ENCODE results near the gene SPACA6. TPM values are rescaled to one million over a fixed set of nuclear protein-coding genes. Genes with fewer than 3 reads are reported as not detected.
A peak's percentile ranks its signal among the peaks of the same experiment; 100 is the strongest.

Gene SPACA6
- total and polyA plus RNA-seq, 9 of the 15 experiments (the other 6 are each of a cell fraction or from before 2014, with no cell fraction given) = 1.3 to 17.3 (median 6.2) TPM

GRCh38 chr19:51702825-51703574 lies 9.9 kb downstream of the SPACA6 start:
- intact Hi-C loops (cut with micrococcal nuclease) = loop anchor here (5.0 kb wide), 2 partner anchors 74 to 94 kb away; partner anchors contain the start of gene FPR3
- BruUV-seq (replicated peaks) = no TSS peak
- TF ChIP-seq, protein P1, sequence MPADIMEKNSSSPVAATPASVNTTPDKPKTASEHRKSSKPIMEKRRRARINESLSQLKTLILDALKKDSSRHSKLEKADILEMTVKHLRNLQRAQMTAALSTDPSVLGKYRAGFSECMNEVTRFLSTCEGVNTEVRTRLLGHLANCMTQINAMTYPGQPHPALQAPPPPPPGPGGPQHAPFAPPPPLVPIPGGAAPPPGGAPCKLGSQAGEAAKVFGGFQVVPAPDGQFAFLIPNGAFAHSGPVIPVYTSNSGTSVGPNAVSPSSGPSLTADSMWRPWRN (IDR thresholded peaks at IDR 0.05; ENCODE audit: low read depth) = no peak
- TF ChIP-seq ZNF124 (CRISPR knock-in tag; IDR thresholded peaks at IDR 0.05) (no peak), ZNF263 (CRISPR knock-in tag; IDR thresholded peaks at IDR 0.05; ENCODE audit: borderline replicate concordance) (peak; percentile 20), HEY1 (CRISPR knock-in tag; IDR thresholded peaks at IDR 0.05; ENCODE audit: borderline replicate concordance) (0 out of 2 replicates have a peak, but pooled peaks have one; percentile 17), TAF7 (tag; IDR thresholded peaks at IDR 0.05) (no peak), ZBTB7A (IDR thresholded peaks at IDR 0.05; ENCODE audit: borderline replicate concordance, control insufficient read depth, low read depth, low read length) (0 out of 2 replicates have a peak, but pooled peaks have one; percentile 10), FOXM1 (IDR thresholded peaks at IDR 0.05; ENCODE audit: low read depth) (no peak), FOXM1 (CRISPR knock-in tag; IDR thresholded peaks at IDR 0.05; ENCODE audit: low read depth) (no peak), ZNF431 (CRISPR knock-in tag; IDR thresholded peaks at IDR 0.05) (no peak), MIER1 (IDR thresholded peaks at IDR 0.05; ENCODE audit: low read depth) (no peak), ZNF134 (CRISPR knock-in tag; conservative IDR thresholded peaks at IDR 0.05) (no peak), ZBTB5 (IDR thresholded peaks at IDR 0.05) (0 out of 2 replicates have a peak, but pooled peaks have one; percentile 31)
- TF ChIP-seq, protein P2, sequence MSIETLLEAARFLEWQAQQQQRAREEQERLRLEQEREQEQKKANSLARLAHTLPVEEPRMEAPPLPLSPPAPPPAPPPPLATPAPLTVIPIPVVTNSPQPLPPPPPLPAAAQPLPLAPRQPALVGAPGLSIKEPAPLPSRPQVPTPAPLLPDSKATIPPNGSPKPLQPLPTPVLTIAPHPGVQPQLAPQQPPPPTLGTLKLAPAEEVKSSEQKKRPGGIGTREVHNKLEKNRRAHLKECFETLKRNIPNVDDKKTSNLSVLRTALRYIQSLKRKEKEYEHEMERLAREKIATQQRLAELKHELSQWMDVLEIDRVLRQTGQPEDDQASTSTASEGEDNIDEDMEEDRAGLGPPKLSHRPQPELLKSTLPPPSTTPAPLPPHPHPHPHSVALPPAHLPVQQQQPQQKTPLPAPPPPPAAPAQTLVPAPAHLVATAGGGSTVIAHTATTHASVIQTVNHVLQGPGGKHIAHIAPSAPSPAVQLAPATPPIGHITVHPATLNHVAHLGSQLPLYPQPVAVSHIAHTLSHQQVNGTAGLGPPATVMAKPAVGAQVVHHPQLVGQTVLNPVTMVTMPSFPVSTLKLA (conservative IDR thresholded peaks at IDR 0.05) = no peak

More at GRCh38 chr19:51702825-51703574, 9.9 kb downstream of the SPACA6 start:
- peak overlapping the region; percentile 74 for H3K4me3 ChIP-seq
- no peaks in the 10 kb centered on the region for H3K27me3 ChIP-seq (ENCODE audit: control insufficient read depth in 2 of 2, insufficient read depth in 2 of 2, low read length in 2 of 2)
- peaks cover 22% of the 10 kb centered on the region for H3K79me2 ChIP-seq (ENCODE audit: control insufficient read depth, insufficient read depth, low read length)
- ChIA-PET CTCF (ENCODE audit: low intra/inter-chr PET ratio) (no interaction called here), POLR2A (interaction anchor here (0.6 to 1.7 kb wide), 7 partner anchors 8 to 767 kb away, joined by 3 to 4 read pairs (median 3); no protein-coding TSS in a partner anchor)
- peak; percentile 3; the same call in 1 of the 3 replicates for ATAC-seq
- H3K4me1 ChIP-seq (replicated peaks in 1 of 2; ENCODE audit: control insufficient read depth in 2 of 2, insufficient read depth in 2 of 2, low read length in 2 of 2) = peaks cover 34 to 43% of the 10 kb centered on the region in 2 experiments
- H3K9me1 ChIP-seq (ENCODE audit: control insufficient read depth, insufficient read depth, low read length) = no peaks in the 10 kb centered on the region
- peak overlapping the region; percentile 93 to 100 for H3K9ac ChIP-seq (ENCODE audit: insufficient read depth in 1 of 2, low read depth in 2 of 2, low read length in 2 of 2)
- no peaks in the 10 kb centered on the region for H4K20me1 ChIP-seq (replicated peaks; ENCODE audit: control insufficient read depth, insufficient read depth, low read length)
- H2AFZ ChIP-seq (ENCODE audit: low read depth, low read length) = peak overlapping the region; percentile 89
- H3K27ac ChIP-seq (ENCODE audit: extremely low read depth, low read depth, low read length) = peak overlapping the region; percentile 83
- peak; percentile 11 for FAIRE-seq
- peak overlapping the region; percentile 87 for H3K4me2 ChIP-seq (ENCODE audit: insufficient read depth, low read length)
- no peaks in the 10 kb centered on the region for H3K9me3 ChIP-seq (replicated peaks; ENCODE audit: control insufficient read depth, insufficient read depth, low read depth, low read length)
- 12% methylated on average over 44 of the region's 46 CpGs for WGBS (ENCODE audit: insufficient coverage, low coverage, missing lambda C conversion rate)
- peak in 3 of 4 experiments; percentile 41 to 80 (median 53) for DNase-seq (ENCODE audit: extremely low read depth in 1 of 4, low spot score in 3 of 4)
- peaks cover 47% of the 10 kb centered on the region; the same call in 2 of the 3 replicates for H3K36me3 ChIP-seq (ENCODE audit: control insufficient read depth, insufficient read depth, low read length)
- in situ Hi-C loops (cut with MboI) = no loop called here
